Kidney epithelial cell (primary cell): ENCODE data around the gene GATB. TPM values are rescaled to one million over a fixed set of nuclear protein-coding genes. Genes with fewer than 3 reads are reported as not detected.

Experiments used
- DNase-seq: peaks from one replicate; pipeline ENCODE4 v3.0.0-alpha.2; 2010; ENCODE audit warnings: low read depth
- H3K27me3 ChIP-seq: 2 replicates; pipeline ENCODE4 v1.6.0; 2011; ENCODE audit warnings: low read length; ENCODE audit not compliant: control insufficient read depth, insufficient read depth
- H3K36me3 ChIP-seq: 2 replicates; pipeline ENCODE4 v1.5.1; 2011; ENCODE audit warnings: low read length; ENCODE audit not compliant: control insufficient read depth, insufficient read depth
- H3K4me3 ChIP-seq: 2 replicates; pipeline ENCODE4 v1.5.1; 2011; ENCODE audit warnings: low read depth, mild to moderate bottlenecking, control low read depth, low read length
- CTCF ChIP-seq: IDR thresholded peaks from 2 replicates; pipeline ENCODE4 v1.5.1; 2011; ENCODE audit warnings: mild to moderate bottlenecking, moderate library complexity, low read length, control low read depth, inconsistent platforms; ENCODE audit not compliant: insufficient read depth, poor library complexity, severe bottlenecking
- total RNA-seq: library from RNA; depleted of rRNA; stranded (reverse); fragments of >200 nt; gene quantifications from 2 replicates; pipeline ENCODE4 v1.2.3, GENCODE V29; 2015

GATB gene
- total RNA-seq, 1 donor from 2014 or later: 39.4 TPM

- Histone ChIP-seq H3K27me3 (no peaks in the 10 kb centered on the region), H3K36me3 (no peaks in the 10 kb centered on the region), H3K4me3 (no peak overlapping the region)
- no peak for TF ChIP-seq CTCF
- DNase-seq: no peak
Observed at GRCh38 chr4:151709587-151709986, 51.2 kb downstream of the GATB start.

GRCh38 chr4:151709071-151709470 lies 51.7 kb downstream of the GATB start:
- H3K4me3 ChIP-seq: no peak overlapping the region
- no peak for DNase-seq
- no peaks in the 10 kb centered on the region for H3K36me3 ChIP-seq
- no peaks in the 10 kb centered on the region for H3K27me3 ChIP-seq
- no peak for TF ChIP-seq CTCF

- no peaks in the 10 kb centered on the region for H3K27me3 ChIP-seq
- no peak for TF ChIP-seq CTCF
- no peak for DNase-seq
- H3K4me3 ChIP-seq: no peak overlapping the region
- no peaks in the 10 kb centered on the region for H3K36me3 ChIP-seq
Observed at GRCh38 chr4:151708100-151708499, 52.7 kb downstream of the GATB start.

- no peak for DNase-seq
- no peak for TF ChIP-seq CTCF
- H3K27me3 ChIP-seq: no peaks in the 10 kb centered on the region
- H3K4me3 ChIP-seq: no peak overlapping the region
- no peaks in the 10 kb centered on the region for H3K36me3 ChIP-seq
Observed at GRCh38 chr4:151703401-151703800, 57.4 kb downstream of the GATB start.

- TF ChIP-seq CTCF: no peak
Observed at GRCh38 chr4:151702256-151702655, 58.6 kb downstream of the GATB start.

GRCh38 chr4:151700566-151701316 lies 60.1 kb downstream of the GATB start:
- H3K36me3 ChIP-seq: no peaks in the 10 kb centered on the region
- no peak for DNase-seq
- H3K4me3 ChIP-seq: no peak overlapping the region
- H3K27me3 ChIP-seq: no peaks in the 10 kb centered on the region
- TF ChIP-seq CTCF: no peak

More at GRCh38 chr4:151702256-151702655, 58.6 kb downstream of the GATB start:
- DNase-seq: no peak
- Histone ChIP-seq H3K27me3 (no peaks in the 10 kb centered on the region), H3K4me3 (no peak overlapping the region), H3K36me3 (no peaks in the 10 kb centered on the region)
